Anterior cingulate cortex (tissue), 58 donors: ENCODE results near the gene NTHL1.
A peak's percentile ranks its signal among the peaks of the same experiment; 100 is the strongest.

Experiments used
- DNase-seq, 58 donors: peaks; one replicate each; lab custom pipeline; 2025; lab: John Stamatoyannopoulos, UW

Gene NTHL1

GRCh38 chr16:2070576-2071453 lies 23.2 kb upstream of the NTHL1 start:
- no peak for DNase-seq

GRCh38 chr16:2066139-2066538 lies 18.5 kb upstream of the NTHL1 start:
- DNase-seq: no peak

- DNase-seq: no peak
These were observed 16.8 kb upstream of the NTHL1 start for GRCh38 chr16:2064368-2064945.

- no peak for DNase-seq
These were observed 16.2 kb upstream of the NTHL1 start for GRCh38 chr16:2063861-2064260.

GRCh38 chr16:2062801-2063200 lies 15.2 kb upstream of the NTHL1 start:
- no peak for DNase-seq

GRCh38 chr16:2061526-2061925 lies 13.9 kb upstream of the NTHL1 start:
- DNase-seq: no peak

GRCh38 chr16:2061023-2061422 lies 13.4 kb upstream of the NTHL1 start:
- DNase-seq: no peak

- no peak for DNase-seq
These were observed 12.7 kb upstream of the NTHL1 start for GRCh38 chr16:2060346-2060745.

- DNase-seq: no peak
These were observed 11.2 kb upstream of the NTHL1 start for GRCh38 chr16:2058872-2059271.

GRCh38 chr16:2058420-2058819 lies 10.8 kb upstream of the NTHL1 start:
- DNase-seq: no peak

- DNase-seq: no peak
These were observed 9.8 kb upstream of the NTHL1 start for GRCh38 chr16:2057438-2057837.

GRCh38 chr16:2056681-2057407 lies 9.2 kb upstream of the NTHL1 start:
- peak in 24 of 58 donors; percentile 2 to 75 (median 28) for DNase-seq

GRCh38 chr16:2056077-2056476 lies 8.4 kb upstream of the NTHL1 start:
- peak in 10 of 58 donors; percentile 6 to 69 (median 26) for DNase-seq

- DNase-seq: no peak
These were observed 7.1 kb upstream of the NTHL1 start for GRCh38 chr16:2054543-2055245.

GRCh38 chr16:2053897-2054296 lies 6.3 kb upstream of the NTHL1 start:
- no peak for DNase-seq

GRCh38 chr16:2053211-2053610 lies 5.6 kb upstream of the NTHL1 start:
- DNase-seq: no peak

GRCh38 chr16:2048116-2048543 lies 496 bp upstream of the NTHL1 start:
- peak in 2 of 58 donors; percentile 46 to 53 for DNase-seq

GRCh38 chr16:2046893-2047329 lies 723 bp downstream of the NTHL1 start:
- DNase-seq: no peak

GRCh38 chr16:2045965-2046892 lies 1.4 kb downstream of the NTHL1 start:
- DNase-seq: no peak

- no peak for DNase-seq
These were observed 3.1 kb downstream of the NTHL1 start for GRCh38 chr16:2044541-2044940.
